GM10248 (cell line): ENCODE measurements around the gene MAGEB4.
"Not testable (repeated sequence)": the region's sequence is repeated elsewhere in the genome, so short reads cannot be mapped to it uniquely, and the experiment has no call there.

Source experiments
- CTCF ChIA-PET: fragments of 300-600 bp; sonication (Branson Sonifier 250); formaldehyde crosslinking; extraction: SDS; loops from one replicate; lab custom pipeline; 2021; ENCODE audit warnings: antibody characterized with exemption; lab: Yijun Ruan, JAX
- POLR2A ChIA-PET: fragments of 350-650 bp; sonication (Branson Sonifier 250); formaldehyde crosslinking; extraction: SDS; loops from one replicate; lab custom pipeline; 2020; ENCODE audit warnings: antibody characterized with exemption; lab: Yijun Ruan, JAX
- DNase-seq: peaks from one replicate; pipeline ENCODE4 v3.0.0; 2012; ENCODE audit errors: extremely low spot score
- CTCF ChIP-seq: IDR thresholded peaks from 2 replicates; pipeline ENCODE4 v1.5.1; 2012; ENCODE audit warnings: mild to moderate bottlenecking, low read depth; ENCODE audit errors: extremely low read depth, missing control alignments, control extremely low read depth

Gene MAGEB4

GRCh38 chrX:30241724-30242415 lies at the start of gene MAGEB4:
Gene MAGEB4 (plus strand): TSS chrX:30242000. CDS start chrX:30242136, 136 bp downstream.
- DNase-seq, result no peak
- CTCF ChIA-PET, result no interaction called here

DNA sequence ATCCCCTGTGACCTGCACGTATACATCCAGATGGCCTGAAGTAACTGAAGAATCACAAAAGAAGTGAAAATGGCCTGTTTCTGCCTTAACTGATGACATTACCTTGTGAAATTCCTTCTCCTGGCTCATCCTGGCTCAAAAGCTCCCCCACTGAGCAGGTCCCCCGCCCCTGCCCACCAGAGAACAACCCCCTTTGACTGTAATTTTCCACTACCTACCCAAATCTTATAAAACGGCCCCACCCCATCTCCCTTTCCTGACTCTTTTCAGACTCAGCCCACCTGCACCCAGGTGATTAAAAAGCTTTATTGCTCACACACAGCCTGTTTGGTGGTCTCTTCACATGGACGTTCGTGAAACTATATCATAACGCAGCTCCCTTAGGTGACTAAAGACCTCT lies 47.9 kb upstream of the MAGEB4 start:
- CTCF ChIA-PET, POLR2A ChIA-PET, DNase-seq: not testable (repeated sequence)

More at GRCh38 chrX:30241724-30242415, at the start of gene MAGEB4:
- POLR2A ChIA-PET, result no interaction called here
- TF ChIP-seq CTCF, result no peak

DNA sequence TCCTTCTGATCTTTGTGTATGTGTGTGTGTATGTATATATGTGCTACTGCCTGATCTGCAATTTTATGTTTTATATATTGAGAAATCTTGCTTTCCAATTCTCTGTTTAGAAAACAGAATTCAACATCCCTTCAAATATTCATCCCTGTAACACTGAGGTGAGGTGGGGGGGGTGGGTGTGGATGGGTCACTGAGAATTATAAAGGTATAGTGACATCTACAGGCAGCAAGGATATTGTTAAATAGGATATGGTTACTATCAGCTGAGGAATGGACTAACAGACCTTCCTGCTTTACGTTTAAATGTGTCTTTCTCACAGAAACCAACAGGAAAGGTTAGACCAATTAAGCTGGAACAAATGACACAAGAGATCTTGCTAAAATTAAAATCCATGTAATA lies 45.5 kb upstream of the MAGEB4 start:
- POLR2A ChIA-PET, result no interaction called here
- CTCF ChIA-PET, result interaction anchor here (1.1 to 2.0 kb wide), 4 partner anchors 12 to 50 kb away, joined by 3 to 6 read pairs (median 4); no protein-coding TSS in a partner anchor
- no peak for TF ChIP-seq CTCF
- DNase-seq, result no peak

DNA sequence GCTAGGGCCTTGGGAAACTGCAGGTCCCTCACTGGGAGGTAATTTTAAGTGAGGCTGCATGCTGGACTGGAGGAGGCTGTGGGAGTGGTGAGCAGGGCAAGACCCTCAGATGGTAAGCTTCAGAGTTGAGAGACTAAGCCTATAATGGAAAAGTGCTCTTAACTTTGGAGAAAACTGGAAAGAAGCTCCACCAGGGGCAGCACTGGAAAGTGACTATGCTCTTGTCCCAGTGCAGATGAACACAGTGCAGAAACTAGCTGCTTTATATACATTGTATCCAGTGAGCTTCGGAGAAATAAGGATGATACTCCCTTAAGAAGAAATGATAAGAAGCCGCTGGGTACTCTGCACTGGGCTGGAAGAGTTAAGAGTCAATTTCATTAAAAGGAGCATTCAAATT lies 29.6 kb upstream of the MAGEB4 start:
- no peak for TF ChIP-seq CTCF
- CTCF ChIA-PET, result interaction anchor here (2.0 kb wide), 1 partner anchor 16 kb away, joined by 6 read pairs; no protein-coding TSS in a partner anchor
- no peak for DNase-seq
- POLR2A ChIA-PET, result no interaction called here

DNA sequence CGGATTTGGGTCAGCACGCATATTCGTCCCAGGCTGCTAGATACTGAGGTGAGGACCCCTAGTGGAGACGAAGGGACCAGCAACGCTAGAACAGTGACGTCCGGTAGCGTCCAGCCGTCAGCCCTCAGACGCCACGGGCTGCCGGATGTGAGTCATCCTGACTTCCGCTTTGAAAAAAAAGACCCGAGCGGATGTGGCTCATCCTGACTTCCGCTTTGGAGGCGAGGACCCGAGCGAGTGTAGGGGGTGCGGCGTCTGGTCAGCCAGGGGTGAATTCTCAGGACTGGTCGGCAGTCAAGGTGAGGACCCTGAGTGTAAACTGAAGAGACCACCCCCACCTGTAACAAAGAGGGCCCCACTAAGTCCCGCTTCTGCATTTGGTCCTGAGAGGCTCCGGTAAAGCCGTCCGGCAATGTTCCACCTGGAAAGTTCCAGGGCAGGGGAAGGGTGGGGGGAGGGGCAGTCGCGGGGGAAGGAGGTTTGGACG lies 26.4 kb upstream of the MAGEB4 start, which contains the start of gene MAGEB2:
Gene MAGEB2 (plus strand): TSS at position 207 of the 487 bp plus-strand sequence. CDS start 3,018 bp downstream, outside the sequence.
- no peak for TF ChIP-seq CTCF
- POLR2A ChIA-PET, result no interaction called here
- CTCF ChIA-PET, result no interaction called here
- no peak for DNase-seq

DNA sequence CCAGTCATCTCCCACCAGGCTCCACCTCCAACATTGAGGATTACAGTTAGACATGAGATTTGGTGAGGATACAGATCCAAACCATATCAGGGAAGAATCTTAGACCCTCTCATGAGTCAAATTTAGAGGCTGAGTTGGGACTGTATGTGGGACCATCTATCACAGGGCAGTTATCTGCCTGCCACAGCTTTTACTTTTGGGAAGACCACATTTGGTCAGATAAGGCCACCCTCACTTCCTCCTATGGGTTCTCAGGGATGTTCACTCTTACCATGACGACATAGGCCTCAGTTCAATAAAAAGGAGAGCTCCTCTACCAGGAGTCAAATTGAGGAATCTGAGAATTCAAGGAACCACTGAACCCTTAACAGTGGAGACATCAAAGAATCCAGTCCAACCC lies 24.3 kb upstream of the MAGEB4 start:
- ChIA-PET CTCF (no interaction called here), POLR2A (no interaction called here)
- TF ChIP-seq CTCF, result no peak
- no peak for DNase-seq

DNA sequence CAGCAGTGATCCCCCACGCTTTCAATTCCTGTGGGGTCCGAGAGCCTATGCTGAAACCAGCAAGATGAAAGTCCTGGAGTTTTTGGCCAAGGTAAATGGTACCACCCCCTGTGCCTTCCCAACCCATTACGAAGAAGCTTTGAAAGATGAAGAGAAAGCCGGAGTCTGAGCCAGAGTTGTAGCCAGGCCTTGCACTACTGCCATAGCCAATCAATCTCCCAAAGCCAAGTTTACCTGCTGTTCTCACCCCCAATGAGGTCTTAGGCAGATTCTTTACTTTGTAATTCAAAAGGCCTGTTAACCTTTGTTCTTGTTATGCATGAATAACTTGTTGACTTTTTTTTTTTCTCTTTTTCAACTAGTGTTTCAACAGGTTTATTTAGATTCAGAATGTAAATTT lies 22.4 kb upstream of the MAGEB4 start:
- ChIA-PET POLR2A (no interaction called here), CTCF (no interaction called here)
- TF ChIP-seq CTCF, result no peak
- DNase-seq, result no peak
